K562 (cell line): ENCODE data around the gene SEMA5A. TPM values are rescaled to one million over a fixed set of nuclear protein-coding genes. Genes with fewer than 3 reads are reported as not detected.

Experiments
- ATAC-seq: fragments of 200-7000 bp; cut with Tn5 transposase; 3 replicates; pipeline ENCODE4 v1.9.1; 2020; ENCODE audit warnings: moderate library complexity
- BruUV-seq: library from RNA; stranded (reverse); fragments of 400-500 nt; replicated peaks from 2 replicates; lab custom pipeline; 2021; lab: Mats Ljungman, UMichigan
- CTCF ChIA-PET: fragments of 300-600 bp; formaldehyde crosslinking; extraction: SDS; loops from one replicate; lab custom pipeline; 2021; ENCODE audit warnings: low intra/inter-chr PET ratio; lab: Yijun Ruan, JAX
- POLR2A ChIA-PET: fragments of 300-600, 350-650 bp; sonication (Branson Sonifier 250); formaldehyde crosslinking; extraction: SDS; loops from one replicate; lab custom pipeline; 2021; ENCODE audit warnings: antibody characterized with exemption, inconsistent platforms; lab: Yijun Ruan, JAX
- DNase-seq, 4 experiments: peaks; one replicate each; pipeline versions ENCODE4 v3.0.0 to v3.0.0-alpha.2; 2011 to 2018; ENCODE audit warnings: low spot score in 3 of 4, mixed read lengths in 3 of 4; ENCODE audit errors: extremely low read depth in 1 of 4
- FAIRE-seq: peaks from 2 replicates; lab custom pipeline; 2011; peaks lifted over from hg19 to GRCh38; lab: Jason Lieb, UNC
- H2AFZ ChIP-seq: 2 replicates; pipeline ENCODE4 v1.6.0; 2011; ENCODE audit warnings: low read depth, low read length, control low read depth, inconsistent platforms
- H3K27ac ChIP-seq: fragments of 200-600 bp; 3 replicates; pipeline ENCODE4 v1.8.0; 2011; ENCODE audit warnings: low read depth, mild to moderate bottlenecking, control low read depth, inconsistent platforms, low read length, moderate library complexity, mixed read lengths; ENCODE audit errors: extremely low read depth
- H3K27me3 ChIP-seq, 2 experiments: fragments of 300-600 bp in 1 of 2; 2 replicates in 1 of 2; 3 replicates in 1 of 2; pipeline versions ENCODE4 v1.6.0 to v1.8.0; 2011; ENCODE audit warnings: inconsistent platforms in 2 of 2, low read length in 2 of 2, mild to moderate bottlenecking in 1 of 2, mixed read lengths in 1 of 2, moderate library complexity in 1 of 2; ENCODE audit not compliant: control insufficient read depth in 2 of 2, insufficient read depth in 2 of 2
- H3K36me3 ChIP-seq: fragments of 300-600 bp; 3 replicates; pipeline ENCODE4 v1.8.0; 2011; ENCODE audit warnings: mild to moderate bottlenecking, low read length, inconsistent platforms; ENCODE audit not compliant: control insufficient read depth, insufficient read depth
- H3K4me1 ChIP-seq, 2 experiments: fragments of 200-600 bp in 1 of 2; replicated peaks in 1 of 2; 2 replicates in 1 of 2; 3 replicates in 1 of 2; pipeline versions ENCODE4 v1.5.1 to v1.8.0; 2011; ENCODE audit warnings: inconsistent platforms in 2 of 2, low read length in 2 of 2, mild to moderate bottlenecking in 1 of 2, mixed read lengths in 1 of 2, moderate library complexity in 1 of 2; ENCODE audit not compliant: control insufficient read depth in 2 of 2, insufficient read depth in 2 of 2
- H3K4me2 ChIP-seq: 2 replicates; pipeline ENCODE4 v1.6.1; 2011; ENCODE audit warnings: low read length, control low read depth, inconsistent platforms, mixed read lengths; ENCODE audit not compliant: insufficient read depth
- H3K4me3 ChIP-seq: fragments of 200-600 bp; sonication (generic), shearing (Covaris generic); 2 replicates; pipeline ENCODE4 v1.5.1; 2016; ENCODE audit warnings: control low read depth, inconsistent platforms
- H3K79me2 ChIP-seq: fragments of 200-600 bp; 3 replicates; pipeline ENCODE4 v1.8.0; 2011; ENCODE audit warnings: low read length, inconsistent platforms; ENCODE audit not compliant: control insufficient read depth, insufficient read depth
- H3K9ac ChIP-seq, 2 experiments: 2 replicates each; pipeline versions ENCODE4 v1.6.0 to v1.6.1; 2011; ENCODE audit warnings: low read depth in 2 of 2, low read length in 2 of 2, control low read depth in 1 of 2, inconsistent platforms in 1 of 2, mild to moderate bottlenecking in 1 of 2, mixed read lengths in 1 of 2; ENCODE audit not compliant: insufficient read depth in 1 of 2
- H3K9me1 ChIP-seq: one replicate; pipeline ENCODE4 v1.6.0; 2011; ENCODE audit warnings: inconsistent platforms, mild to moderate bottlenecking, low read length, moderate library complexity; ENCODE audit not compliant: control insufficient read depth, insufficient read depth
- H3K9me3 ChIP-seq: replicated peaks from 2 replicates; pipeline ENCODE4 v1.5.1; 2011; ENCODE audit warnings: low read depth, low read length, inconsistent platforms; ENCODE audit not compliant: control insufficient read depth, insufficient read depth
- H4K20me1 ChIP-seq: replicated peaks from 2 replicates; pipeline ENCODE4 v1.6.1; 2011; ENCODE audit warnings: low read length, inconsistent platforms, mixed read lengths; ENCODE audit not compliant: control insufficient read depth, insufficient read depth
- CREM ChIP-seq: IDR thresholded peaks from 2 replicates; pipeline ENCODE4 v1.6.1; 2014; ENCODE audit warnings: antibody characterized with exemption, low read depth
- GTF2F1 ChIP-seq: IDR thresholded peaks from 2 replicates; pipeline ENCODE4 v1.6.1; 2011; ENCODE audit warnings: low read depth, low read length, improper control_type of control experiment
- HLTF ChIP-seq: fragments of 450-650 bp; IDR thresholded peaks from 2 replicates; pipeline ENCODE4 v1.6.1; 2016
- ILK ChIP-seq: fragments of 450-650 bp; IDR thresholded peaks from 2 replicates; pipeline ENCODE4 v1.6.1; 2016; ENCODE audit warnings: missing genetic modification characterization, low read depth, mild to moderate bottlenecking, missing compliant biosample characterization, moderate library complexity, borderline replicate concordance
- LEF1 ChIP-seq: fragments of 450-650 bp; IDR thresholded peaks from 2 replicates; pipeline ENCODE4 v1.6.1; 2016; ENCODE audit warnings: mild to moderate bottlenecking
- NR2C2 ChIP-seq, 2 experiments: fragments of 200-800 bp in 1 of 2; sonication (Bioruptor generic) in 1 of 2; sonication (generic) in 1 of 2; formaldehyde crosslinking in 1 of 2; IDR thresholded peaks; 2 replicates each; pipeline versions ENCODE4 v1.6.1 to v1.8.0; 2016 to 2022; ENCODE audit warnings: mild to moderate bottlenecking in 1 of 2, missing compliant biosample characterization in 1 of 2, missing genetic modification characterization in 1 of 2, missing genetic modification reagents in 1 of 2
- SAFB ChIP-seq: fragments of 200-400 bp; formaldehyde crosslinking; IDR thresholded peaks from 2 replicates; pipeline ENCODE4 v1.6.1; 2017; ENCODE audit warnings: low read depth, low read length, borderline replicate concordance
- YBX1 ChIP-seq: fragments of 450-650 bp; IDR thresholded peaks from 2 replicates; pipeline ENCODE4 v1.7.1; 2016; ENCODE audit warnings: mild to moderate bottlenecking
- ZNF134 ChIP-seq: fragments of 250-450 bp; sonication (Bioruptor Pico); conservative IDR thresholded peaks from 2 replicates; pipeline ENCODE4 v1.4.0; 2020
- ZNF717 ChIP-seq: fragments of 250-450 bp; sonication (Bioruptor Pico); IDR thresholded peaks from 2 replicates; pipeline ENCODE4 v1.5.0; 2021
- WGBS: fragments of 100-300 bp; shearing (Covaris generic); methylation state at CpG from one replicate; pipeline ENCODE4 v1.1.6; 2016; ENCODE audit warnings: low coverage, mixed read lengths; ENCODE audit not compliant: insufficient coverage; ENCODE audit errors: missing lambda C conversion rate; 5-methylcytosine and 5-hydroxymethylcytosine counted together
- in situ Hi-C: fragments of 300-500 bp; cut with MboI; formaldehyde crosslinking; loops from 4 replicates; pipeline ENCODE4 v1.15.0; 2018; ENCODE audit warnings: inconsistent platforms, mixed read lengths
- intact Hi-C: fragments of 100-400 bp; cut with micrococcal nuclease; formaldehyde crosslinking; loops from 2 replicates; pipeline ENCODE4 v1.14.2; 2022
- polyA plus RNA-seq, 8 experiments: library from polyadenylated mRNA; depleted of rRNA in 4 of 8; stranded (reverse) in 5 of 8; unstranded in 3 of 8; fragments of >200 nt; fragmentation: Nextera tagmentation in 2 of 8; fragmentation: Illumina TruSeq in 1 of 8; extraction: Ambion mirVana in 2 of 8; extraction: Trizol in 1 of 8; gene quantifications; 2 replicates each; pipeline versions ENCODE4 v1.2.1 to v1.2.3, GENCODE V29; 2011 to 2014; ENCODE audit warnings: inconsistent platforms in 1 of 8, missing spikeins in 1 of 8
- total RNA-seq, 7 experiments: library from RNA; depleted of rRNA in 6 of 7; stranded (reverse); fragments of >200 nt in 6 of 7; fragmentation: Illumina TruSeq in 2 of 7; extraction: Trizol in 2 of 7; gene quantifications; 2 replicates each; pipeline versions ENCODE4 v1.2.1 to v1.2.3, GENCODE V29; 2011 to 2021; ENCODE audit warnings: low replicate concordance in 1 of 7
- TF ChIP-seq, protein P1 (sequence below): fragments of 250-450 bp; sonication (Bioruptor Pico); IDR thresholded peaks from 2 replicates; pipeline ENCODE4 v1.4.0; 2020; ENCODE audit warnings: borderline replicate concordance
- TF ChIP-seq, protein P2 (sequence below): fragments of 450-650 bp; formaldehyde crosslinking; IDR thresholded peaks from 2 replicates; pipeline ENCODE4 v1.4.0; 2020; ENCODE audit warnings: mild to moderate bottlenecking, mixed read lengths

SEMA5A gene
- total and polyA plus RNA-seq, 9 of the 15 experiments (the other 6 are each of a cell fraction or from before 2014, with no cell fraction given): 0.02 TPM; not detected in 8

DNA sequence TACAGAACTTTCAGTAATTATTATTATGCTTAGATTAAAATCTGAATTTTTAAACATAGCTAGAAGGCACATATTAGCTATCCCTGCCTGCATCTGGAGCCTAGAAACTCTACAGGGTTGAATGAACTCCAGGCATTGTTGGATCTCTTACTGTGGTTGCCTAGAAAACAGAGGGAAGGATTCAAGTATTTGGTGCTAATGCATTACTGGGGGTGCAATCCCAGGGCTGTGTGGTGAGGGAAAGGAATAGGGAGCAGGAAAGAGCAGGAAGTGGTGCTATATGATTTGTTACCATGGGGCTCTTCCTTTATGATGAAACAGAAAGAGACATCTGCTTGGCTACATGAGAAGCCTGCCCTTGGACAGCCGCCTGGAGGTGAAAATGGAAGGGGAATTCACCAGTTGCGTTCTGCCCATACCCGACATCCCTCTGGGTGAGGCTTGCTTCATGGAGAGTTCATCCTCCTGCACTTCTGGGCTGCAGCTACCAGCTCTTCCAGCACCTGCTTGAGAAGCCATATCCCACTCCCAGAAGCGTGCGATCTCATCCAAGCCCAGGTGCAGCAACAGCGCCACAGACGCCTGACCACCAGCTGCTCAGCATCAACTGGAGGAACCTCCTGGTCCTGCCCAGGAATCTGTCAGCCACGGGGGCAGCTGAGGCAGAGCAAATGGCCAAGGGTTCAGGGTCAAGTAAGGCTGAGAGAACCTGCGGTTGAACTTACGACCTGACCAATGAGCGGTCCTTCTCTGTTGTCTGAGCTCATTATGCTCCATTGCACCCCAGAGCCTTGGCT, 362.8 kb downstream of the SEMA5A start:
- 1% methylated on average over 11 of the region's 11 CpGs for WGBS
- no peak for FAIRE-seq

GRCh38 chr5:9176641-9177040, 369.2 kb downstream of the SEMA5A start:
- FAIRE-seq (no peak), ATAC-seq (no peak), DNase-seq (no peak)
- Histone ChIP-seq H4K20me1 (no peaks in the 10 kb centered on the region), H3K9me3 (no peaks in the 10 kb centered on the region), H2AFZ (no peak overlapping the region), H3K27ac (no peak overlapping the region), H3K4me2 (no peak overlapping the region), H3K79me2 (no peaks in the 10 kb centered on the region), H3K9me1 (no peaks in the 10 kb centered on the region), H3K36me3 (no peaks in the 10 kb centered on the region), H3K27me3 (no peaks in the 10 kb centered on the region), H3K4me3 (no peak overlapping the region), H3K4me1 (no peaks in the 10 kb centered on the region), H3K9ac (no peak overlapping the region)
- no TSS peak for BruUV-seq
- ChIA-PET CTCF (no interaction called here), POLR2A (no interaction called here)
- in situ Hi-C loops (no loop called here), intact Hi-C loops (no loop called here)
- no peak for TF ChIP-seq GTF2F1
- no peak for TF ChIP-seq SAFB
- TF ChIP-seq LEF1: no peak
- TF ChIP-seq, protein P1, sequence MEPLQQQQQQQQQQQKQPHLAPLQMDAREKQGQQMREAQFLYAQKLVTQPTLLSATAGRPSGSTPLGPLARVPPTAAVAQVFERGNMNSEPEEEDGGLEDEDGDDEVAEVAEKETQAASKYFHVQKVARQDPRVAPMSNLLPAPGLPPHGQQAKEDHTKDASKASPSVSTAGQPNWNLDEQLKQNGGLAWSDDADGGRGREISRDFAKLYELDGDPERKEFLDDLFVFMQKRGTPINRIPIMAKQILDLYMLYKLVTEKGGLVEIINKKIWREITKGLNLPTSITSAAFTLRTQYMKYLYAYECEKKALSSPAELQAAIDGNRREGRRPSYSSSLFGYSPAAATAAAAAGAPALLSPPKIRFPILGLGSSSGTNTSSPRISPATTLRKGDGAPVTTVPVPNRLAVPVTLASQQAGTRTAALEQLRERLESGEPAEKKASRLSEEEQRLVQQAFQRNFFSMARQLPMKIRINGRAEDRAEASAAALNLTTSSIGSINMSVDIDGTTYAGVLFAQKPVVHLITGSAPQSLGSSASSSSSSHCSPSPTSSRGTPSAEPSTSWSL: no peak
- TF ChIP-seq ILK: no peak
- TF ChIP-seq HLTF: no peak
- TF ChIP-seq ZNF134: no peak
- TF ChIP-seq NR2C2 (CRISPR knock-in tag; IDR thresholded peaks at IDR 0.05): no peak
- TF ChIP-seq NR2C2 (tag; IDR thresholded peaks at IDR 0.05): no peak
- no peak for TF ChIP-seq CREM
- no peak for TF ChIP-seq ZNF717 (CRISPR knock-in tag)

More for the DNA sequence above, 362.8 kb downstream of the SEMA5A start:
- 0 out of 2 replicates have a peak, but pooled peaks cover 2% of the 10 kb centered on the region for H3K9me3 ChIP-seq
- H3K4me1 ChIP-seq: no peaks in the 10 kb centered on the region
- no peaks in the 10 kb centered on the region for H4K20me1 ChIP-seq
- ChIA-PET CTCF (no interaction called here), POLR2A (interaction anchor here (1.1 kb wide), 1 partner anchor 33 kb away, joined by 3 read pairs; no protein-coding TSS in a partner anchor)
- no peak overlapping the region for H3K4me2 ChIP-seq
- no peak overlapping the region for H3K4me3 ChIP-seq
- intact Hi-C loops: no loop called here
- BruUV-seq: no TSS peak
- H3K36me3 ChIP-seq: no peaks in the 10 kb centered on the region
- H3K9me1 ChIP-seq: no peaks in the 10 kb centered on the region
- DNase-seq: no peak
- H3K9ac ChIP-seq: no peak overlapping the region
- no peaks in the 10 kb centered on the region for H3K79me2 ChIP-seq
- TF ChIP-seq, protein P2, sequence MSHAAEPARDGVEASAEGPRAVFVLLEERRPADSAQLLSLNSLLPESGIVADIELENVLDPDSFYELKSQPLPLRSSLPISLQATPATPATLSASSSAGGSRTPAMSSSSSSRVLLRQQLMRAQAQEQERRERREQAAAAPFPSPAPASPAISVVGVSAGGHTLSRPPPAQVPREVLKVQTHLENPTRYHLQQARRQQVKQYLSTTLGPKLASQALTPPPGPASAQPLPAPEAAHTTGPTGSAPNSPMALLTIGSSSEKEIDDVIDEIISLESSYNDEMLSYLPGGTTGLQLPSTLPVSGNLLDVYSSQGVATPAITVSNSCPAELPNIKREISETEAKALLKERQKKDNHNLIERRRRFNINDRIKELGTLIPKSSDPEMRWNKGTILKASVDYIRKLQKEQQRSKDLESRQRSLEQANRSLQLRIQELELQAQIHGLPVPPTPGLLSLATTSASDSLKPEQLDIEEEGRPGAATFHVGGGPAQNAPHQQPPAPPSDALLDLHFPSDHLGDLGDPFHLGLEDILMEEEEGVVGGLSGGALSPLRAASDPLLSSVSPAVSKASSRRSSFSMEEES (CRISPR knock-in tag): peak; percentile 51
- no peak for TF ChIP-seq YBX1
- TF ChIP-seq, all 486 proteins: peak for 1
- Histone ChIP-seq H3K27ac (no peak overlapping the region), H2AFZ (no peak overlapping the region), H3K27me3 (no peaks in the 10 kb centered on the region)
- ATAC-seq: no peak
- in situ Hi-C loops: no loop called here
